ENCODE data around the gene PTPN6.

PTPN6 gene

DNA sequence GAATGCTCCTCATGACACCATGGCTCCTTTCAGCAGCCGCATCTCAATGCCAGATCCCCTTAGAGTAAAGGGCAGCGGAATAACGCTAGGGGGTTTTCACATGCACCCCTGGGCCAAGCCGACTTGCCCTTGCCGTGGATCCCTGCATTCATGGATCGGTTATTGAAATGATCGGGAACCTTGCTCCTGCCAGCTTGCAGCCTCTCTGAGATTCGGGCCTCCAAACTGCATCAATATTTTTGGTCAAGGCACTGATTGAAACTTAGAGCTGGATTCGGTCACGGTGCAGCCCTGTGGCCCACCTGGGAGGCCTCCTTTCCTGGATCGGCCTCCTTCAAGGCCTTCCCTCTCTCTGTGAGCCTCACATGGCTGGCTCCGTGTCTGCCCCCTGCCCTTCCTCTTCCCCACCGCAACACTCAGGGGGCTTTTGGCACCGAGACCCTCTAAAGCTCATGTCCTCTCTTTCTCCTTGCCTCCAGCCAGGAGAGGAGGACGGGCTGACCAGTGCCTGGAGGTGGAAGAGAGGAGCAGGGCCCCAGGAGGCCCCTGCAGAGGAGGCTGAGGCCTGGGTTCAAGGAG is 1.8 kb downstream of the PTPN6 start:
- no peak overlapping the region for H2AFZ ChIP-seq (ENCODE audit: low read length, unreplicated experiment)
- H3K27ac ChIP-seq (ENCODE audit: low read depth, low read length), result no peak overlapping the region
- H3K4me3 ChIP-seq (ENCODE audit: low read depth, low read length), result no peak overlapping the region
- no peaks in the 10 kb centered on the region for H3K79me2 ChIP-seq (ENCODE audit: control insufficient read depth, insufficient read depth, low read length, unreplicated experiment)
- H3K27me3 ChIP-seq (ENCODE audit: insufficient read depth, low read length), result no peaks in the 10 kb centered on the region
- H3K36me3 ChIP-seq (ENCODE audit: insufficient read depth, low read length), result no peaks in the 10 kb centered on the region
- H3K4me1 ChIP-seq (ENCODE audit: control insufficient read depth, insufficient read depth, low read length, unreplicated experiment), result no peaks in the 10 kb centered on the region

DNA sequence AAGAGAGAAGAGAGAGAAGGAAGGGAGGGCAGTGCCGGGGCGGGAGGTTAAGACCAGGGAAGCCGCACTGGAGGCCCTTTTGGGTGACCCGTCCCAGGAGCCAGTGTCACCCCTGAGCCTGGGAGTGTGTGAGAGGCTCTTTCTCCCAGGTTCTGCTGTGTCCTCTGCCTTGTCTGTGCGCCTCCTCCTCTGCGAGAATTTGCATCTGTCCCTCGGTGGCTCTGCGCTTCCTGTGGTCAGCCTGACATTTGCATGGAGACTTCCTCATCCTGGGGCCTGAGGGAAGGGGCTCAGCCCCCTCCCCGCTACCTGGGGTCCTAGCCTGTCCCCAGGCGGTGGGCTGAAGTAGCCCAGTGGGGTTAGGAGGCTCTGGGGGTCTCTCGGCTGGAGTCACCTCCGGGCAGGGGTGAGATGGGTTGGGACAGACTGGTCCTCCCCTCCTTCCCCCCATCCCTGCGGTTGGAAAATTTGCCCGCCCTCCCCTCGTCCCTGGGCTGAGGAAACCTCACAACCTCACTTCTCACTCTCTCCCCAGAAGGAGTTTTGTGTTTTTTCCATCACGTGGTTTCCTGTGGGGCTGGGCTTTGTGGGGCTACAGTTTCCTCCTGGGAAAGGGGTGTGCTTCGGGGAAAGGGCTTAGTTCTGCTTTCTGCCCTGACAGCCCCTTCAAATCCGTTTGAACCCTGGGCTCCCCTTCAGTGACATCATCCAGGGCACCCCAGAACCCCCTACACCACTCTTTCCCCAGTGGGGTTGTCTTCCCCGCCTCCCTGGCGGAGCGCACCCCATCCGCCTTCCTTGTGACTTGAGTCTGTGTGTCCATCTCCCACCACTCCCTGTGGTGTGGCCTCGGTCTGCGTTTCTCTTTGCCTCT is 2.5 kb downstream of the PTPN6 start:
- Histone ChIP-seq H3K4me1 (ENCODE audit: control insufficient read depth, insufficient read depth, low read length, unreplicated experiment) (no peaks in the 10 kb centered on the region), H3K36me3 (ENCODE audit: insufficient read depth, low read length) (no peaks in the 10 kb centered on the region), H3K4me3 (ENCODE audit: low read depth, low read length) (no peak overlapping the region), H2AFZ (ENCODE audit: low read length, unreplicated experiment) (no peak overlapping the region), H3K27ac (ENCODE audit: low read depth, low read length) (no peak overlapping the region), H3K79me2 (ENCODE audit: control insufficient read depth, insufficient read depth, low read length, unreplicated experiment) (no peaks in the 10 kb centered on the region), H3K27me3 (ENCODE audit: insufficient read depth, low read length) (no peaks in the 10 kb centered on the region)

DNA sequence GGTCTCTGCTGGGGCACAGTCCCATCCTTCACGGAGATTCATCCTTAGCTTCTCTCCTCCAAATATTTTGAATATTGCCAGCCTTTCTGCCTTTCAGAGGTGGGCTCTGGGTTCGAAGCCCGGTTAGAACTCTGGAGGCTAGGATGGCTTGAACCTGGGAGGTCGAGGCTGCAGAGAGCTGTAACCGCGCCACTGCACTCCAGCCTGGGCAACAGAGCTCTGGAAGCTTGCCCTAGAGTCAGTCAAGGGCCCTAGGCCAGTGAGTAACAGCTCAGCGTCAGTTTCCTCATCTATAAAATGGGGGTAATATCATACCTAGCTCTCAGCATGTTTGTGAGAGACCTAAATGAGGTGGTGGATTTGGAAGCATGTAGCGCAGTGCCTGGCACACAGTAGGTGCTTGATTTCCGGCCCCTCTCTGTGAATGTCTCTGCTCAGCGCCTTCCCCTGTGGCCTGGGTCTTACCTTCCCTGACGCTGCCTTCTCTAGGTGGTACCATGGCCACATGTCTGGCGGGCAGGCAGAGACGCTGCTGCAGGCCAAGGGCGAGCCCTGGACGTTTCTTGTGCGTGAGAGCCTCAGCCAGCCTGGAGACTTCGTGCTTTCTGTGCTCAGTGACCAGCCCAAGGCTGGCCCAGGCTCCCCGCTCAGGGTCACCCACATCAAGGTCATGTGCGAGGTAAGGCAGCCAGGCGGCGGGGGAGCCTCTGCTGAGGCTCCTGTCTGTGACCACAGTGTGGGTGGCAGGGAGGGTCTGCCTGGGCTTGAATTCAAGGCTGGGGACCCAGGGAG is 3.4 kb downstream of the PTPN6 start:
- no peaks in the 10 kb centered on the region for H3K27me3 ChIP-seq (ENCODE audit: insufficient read depth, low read length)
- H2AFZ ChIP-seq (ENCODE audit: low read length, unreplicated experiment), result no peak overlapping the region
- no peaks in the 10 kb centered on the region for H3K79me2 ChIP-seq (ENCODE audit: control insufficient read depth, insufficient read depth, low read length, unreplicated experiment)
- no peaks in the 10 kb centered on the region for H3K36me3 ChIP-seq (ENCODE audit: insufficient read depth, low read length)
- no peak overlapping the region for H3K4me3 ChIP-seq (ENCODE audit: low read depth, low read length)
- no peaks in the 10 kb centered on the region for H3K4me1 ChIP-seq (ENCODE audit: control insufficient read depth, insufficient read depth, low read length, unreplicated experiment)
- H3K27ac ChIP-seq (ENCODE audit: low read depth, low read length), result no peak overlapping the region

DNA sequence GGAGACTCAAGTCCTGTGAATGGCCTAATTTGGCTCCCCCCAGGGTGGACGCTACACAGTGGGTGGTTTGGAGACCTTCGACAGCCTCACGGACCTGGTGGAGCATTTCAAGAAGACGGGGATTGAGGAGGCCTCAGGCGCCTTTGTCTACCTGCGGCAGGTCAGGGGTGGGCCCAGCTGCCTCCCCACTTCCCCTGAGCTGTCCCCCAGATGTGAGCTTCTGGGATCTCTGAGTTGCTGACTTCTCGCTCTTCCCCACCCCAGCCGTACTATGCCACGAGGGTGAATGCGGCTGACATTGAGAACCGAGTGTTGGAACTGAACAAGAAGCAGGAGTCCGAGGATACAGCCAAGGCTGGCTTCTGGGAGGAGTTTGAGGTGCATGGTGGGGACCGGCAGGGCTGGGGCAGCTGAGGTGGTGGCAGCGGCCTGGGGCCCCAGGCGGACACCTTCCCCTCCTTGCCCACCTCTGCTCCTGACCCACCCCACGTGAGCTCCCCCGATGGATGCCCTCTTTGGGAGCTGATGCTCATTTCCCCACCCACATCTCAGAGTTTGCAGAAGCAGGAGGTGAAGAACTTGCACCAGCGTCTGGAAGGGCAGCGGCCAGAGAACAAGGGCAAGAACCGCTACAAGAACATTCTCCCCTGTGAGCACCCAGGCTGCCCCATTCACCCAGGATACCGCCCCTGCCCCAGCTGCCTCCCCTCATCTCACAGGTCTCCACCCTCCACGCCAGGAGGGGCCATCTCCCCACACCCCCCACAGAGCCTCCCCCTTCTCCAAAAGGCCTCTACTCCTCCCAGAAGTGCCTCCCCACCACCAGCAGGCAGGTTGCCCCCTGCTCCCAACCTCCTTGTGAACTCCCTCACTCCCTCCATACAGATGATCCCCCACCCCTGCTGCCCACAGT is 4.2 kb downstream of the PTPN6 start:
- Histone ChIP-seq H3K79me2 (ENCODE audit: control insufficient read depth, insufficient read depth, low read length, unreplicated experiment) (no peaks in the 10 kb centered on the region), H3K4me1 (ENCODE audit: control insufficient read depth, insufficient read depth, low read length, unreplicated experiment) (no peaks in the 10 kb centered on the region), H3K27ac (ENCODE audit: low read depth, low read length) (no peak overlapping the region), H3K27me3 (ENCODE audit: insufficient read depth, low read length) (no peaks in the 10 kb centered on the region), H3K4me3 (ENCODE audit: low read depth, low read length) (no peak overlapping the region), H2AFZ (ENCODE audit: low read length, unreplicated experiment) (no peak overlapping the region), H3K36me3 (ENCODE audit: insufficient read depth, low read length) (no peaks in the 10 kb centered on the region)

DNA sequence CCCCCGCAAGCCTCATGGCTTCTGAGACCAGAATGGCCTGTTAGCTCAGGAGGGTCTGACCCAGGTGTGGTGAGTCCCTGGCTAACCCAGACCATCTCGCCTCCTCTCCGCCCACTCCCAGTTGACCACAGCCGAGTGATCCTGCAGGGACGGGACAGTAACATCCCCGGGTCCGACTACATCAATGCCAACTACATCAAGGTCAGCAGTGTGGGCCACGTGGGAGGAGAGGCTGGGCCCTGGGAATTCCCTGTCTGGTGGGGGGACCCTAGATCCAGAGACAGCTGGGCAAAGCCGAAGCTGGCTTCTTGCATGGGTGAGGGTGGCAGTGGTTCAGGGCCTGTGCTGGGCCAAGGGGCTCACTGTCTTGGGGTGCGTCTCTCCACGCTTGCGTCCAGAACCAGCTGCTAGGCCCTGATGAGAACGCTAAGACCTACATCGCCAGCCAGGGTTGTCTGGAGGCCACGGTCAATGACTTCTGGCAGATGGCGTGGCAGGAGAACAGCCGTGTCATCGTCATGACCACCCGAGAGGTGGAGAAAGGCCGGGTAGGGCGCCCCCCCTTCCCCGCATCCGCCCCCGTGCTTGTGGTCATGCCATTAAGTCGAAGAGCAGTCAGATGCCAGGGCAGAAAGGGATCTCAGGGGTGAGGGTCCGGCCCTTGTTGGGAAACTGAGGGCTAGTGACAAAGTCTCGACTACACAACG is 5.0 kb downstream of the PTPN6 start:
- H3K36me3 ChIP-seq (ENCODE audit: insufficient read depth, low read length), result no peaks in the 10 kb centered on the region
- H3K4me1 ChIP-seq (ENCODE audit: control insufficient read depth, insufficient read depth, low read length, unreplicated experiment), result peaks cover 4% of the 10 kb centered on the region
- no peaks in the 10 kb centered on the region for H3K79me2 ChIP-seq (ENCODE audit: control insufficient read depth, insufficient read depth, low read length, unreplicated experiment)
- H3K4me3 ChIP-seq (ENCODE audit: low read depth, low read length), result no peak overlapping the region
- no peak overlapping the region for H2AFZ ChIP-seq (ENCODE audit: low read length, unreplicated experiment)
- H3K27ac ChIP-seq (ENCODE audit: low read depth, low read length), result no peak overlapping the region
- H3K27me3 ChIP-seq (ENCODE audit: insufficient read depth, low read length), result no peaks in the 10 kb centered on the region

DNA sequence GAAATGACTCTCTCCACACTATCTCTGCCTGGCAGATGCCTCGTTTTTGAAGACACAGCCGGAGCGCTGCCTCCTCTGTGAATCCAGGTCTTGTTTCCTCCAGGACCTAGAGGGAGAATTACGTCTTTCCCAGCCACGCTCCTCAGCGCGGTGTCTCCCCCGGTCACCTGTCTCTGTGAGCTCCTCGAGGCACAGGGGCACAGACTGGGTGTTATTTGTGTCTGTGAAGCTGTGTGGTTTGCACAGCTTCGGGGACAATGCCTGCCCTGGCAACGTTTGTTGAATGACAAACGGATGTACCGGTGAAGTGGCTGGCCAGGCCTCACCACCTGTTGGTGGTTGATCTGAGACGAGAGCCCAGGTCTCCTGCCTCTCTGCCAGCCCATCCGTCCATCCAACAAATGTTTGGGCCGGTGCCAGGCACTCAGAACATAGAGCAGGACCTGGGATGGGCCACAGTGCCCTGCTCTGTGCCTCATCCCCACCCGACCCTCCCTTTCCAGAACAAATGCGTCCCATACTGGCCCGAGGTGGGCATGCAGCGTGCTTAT is 6.1 kb downstream of the PTPN6 start:
- H3K4me3 ChIP-seq (ENCODE audit: low read depth, low read length), result no peak overlapping the region
- no peaks in the 10 kb centered on the region for H3K36me3 ChIP-seq (ENCODE audit: insufficient read depth, low read length)
- H2AFZ ChIP-seq (ENCODE audit: low read length, unreplicated experiment), result no peak overlapping the region
- H3K27me3 ChIP-seq (ENCODE audit: insufficient read depth, low read length), result no peaks in the 10 kb centered on the region
- no peaks in the 10 kb centered on the region for H3K79me2 ChIP-seq (ENCODE audit: control insufficient read depth, insufficient read depth, low read length, unreplicated experiment)
- no peak overlapping the region for H3K27ac ChIP-seq (ENCODE audit: low read depth, low read length)
- peaks cover 14% of the 10 kb centered on the region for H3K4me1 ChIP-seq (ENCODE audit: control insufficient read depth, insufficient read depth, low read length, unreplicated experiment)

DNA sequence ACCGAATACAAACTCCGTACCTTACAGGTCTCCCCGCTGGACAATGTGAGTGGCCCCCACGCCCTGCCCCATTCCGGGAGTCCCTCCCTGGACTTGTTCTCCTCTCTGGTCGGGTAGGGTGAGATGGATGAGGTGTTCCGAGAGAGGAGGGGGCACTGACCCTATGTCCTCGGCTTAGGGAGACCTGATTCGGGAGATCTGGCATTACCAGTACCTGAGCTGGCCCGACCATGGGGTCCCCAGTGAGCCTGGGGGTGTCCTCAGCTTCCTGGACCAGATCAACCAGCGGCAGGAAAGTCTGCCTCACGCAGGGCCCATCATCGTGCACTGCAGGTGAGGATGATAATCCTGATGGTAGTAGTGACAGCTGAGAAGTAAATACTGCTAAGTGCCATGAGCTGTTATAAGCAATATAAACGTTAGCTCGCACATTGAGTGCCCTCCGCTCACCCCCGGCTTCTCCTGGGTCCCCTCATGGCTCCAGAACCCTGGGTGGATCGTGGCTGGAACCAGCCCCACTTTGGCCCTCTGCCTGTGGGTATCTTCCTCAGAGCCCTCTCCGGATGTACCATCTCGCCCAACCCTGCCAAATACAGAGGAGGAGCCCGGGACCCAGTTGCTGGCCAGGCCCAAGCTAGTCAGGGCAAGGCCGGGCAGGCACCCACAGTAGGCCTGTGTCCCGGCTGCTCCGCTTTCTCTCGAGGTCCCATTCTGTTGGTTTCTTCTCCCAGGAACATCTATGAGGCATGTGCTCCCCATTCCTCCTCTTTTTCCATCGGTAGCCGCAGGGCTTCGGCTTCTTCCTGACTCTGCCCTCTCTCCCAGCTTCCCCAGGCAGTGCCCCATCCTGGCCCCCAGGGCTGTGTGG is 6.8 kb downstream of the PTPN6 start:
- peaks cover 19% of the 10 kb centered on the region for H3K4me1 ChIP-seq (ENCODE audit: control insufficient read depth, insufficient read depth, low read length, unreplicated experiment)
- no peak overlapping the region for H3K27ac ChIP-seq (ENCODE audit: low read depth, low read length)
- H3K36me3 ChIP-seq (ENCODE audit: insufficient read depth, low read length), result no peaks in the 10 kb centered on the region
- no peak overlapping the region for H2AFZ ChIP-seq (ENCODE audit: low read length, unreplicated experiment)
- H3K27me3 ChIP-seq (ENCODE audit: insufficient read depth, low read length), result no peaks in the 10 kb centered on the region
- H3K4me3 ChIP-seq (ENCODE audit: low read depth, low read length), result no peak overlapping the region
- H3K79me2 ChIP-seq (ENCODE audit: control insufficient read depth, insufficient read depth, low read length, unreplicated experiment), result no peaks in the 10 kb centered on the region

DNA sequence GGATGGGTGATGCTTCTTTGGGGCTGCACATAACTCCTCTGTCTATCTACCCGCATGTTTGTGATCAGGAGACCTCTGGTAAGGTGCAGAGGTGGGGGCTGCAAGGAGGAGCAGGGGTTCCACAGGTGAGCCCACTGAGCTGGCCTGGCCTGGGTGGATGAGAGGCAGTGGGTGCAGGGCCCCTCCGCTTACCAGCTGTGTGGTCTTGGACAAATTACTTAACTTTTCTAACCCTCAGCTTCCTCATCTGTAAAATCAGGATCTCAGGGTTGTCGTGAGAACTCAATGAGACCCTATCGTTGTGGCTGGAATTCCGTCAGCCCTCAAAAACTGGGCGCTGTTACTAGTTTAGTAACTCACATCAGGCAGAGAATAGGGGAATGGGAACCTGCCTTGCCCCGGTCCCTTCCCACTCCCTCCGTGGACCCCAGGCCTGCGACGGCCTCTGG is 7.5 kb downstream of the PTPN6 start:
- no peaks in the 10 kb centered on the region for H3K36me3 ChIP-seq (ENCODE audit: insufficient read depth, low read length)
- H3K4me3 ChIP-seq (ENCODE audit: low read depth, low read length), result no peak overlapping the region
- no peak overlapping the region for H2AFZ ChIP-seq (ENCODE audit: low read length, unreplicated experiment)
- H3K79me2 ChIP-seq (ENCODE audit: control insufficient read depth, insufficient read depth, low read length, unreplicated experiment), result no peaks in the 10 kb centered on the region
- H3K27ac ChIP-seq (ENCODE audit: low read depth, low read length), result no peak overlapping the region
- H3K4me1 ChIP-seq (ENCODE audit: control insufficient read depth, insufficient read depth, low read length, unreplicated experiment), result peaks cover 19% of the 10 kb centered on the region
- no peaks in the 10 kb centered on the region for H3K27me3 ChIP-seq (ENCODE audit: insufficient read depth, low read length)

Data from ACC112 (cell line).